Caki2 (cell line): ENCODE results near the gene RAB41. TPM values are rescaled to one million over a fixed set of nuclear protein-coding genes. Genes with fewer than 3 reads are reported as not detected.
A peak's percentile ranks its signal among the peaks of the same experiment; 100 is the strongest.
"Not testable (repeated sequence)": the region's sequence is repeated elsewhere in the genome, so short reads cannot be mapped to it uniquely, and the experiment has no call there.

Experiments
- DNase-seq: peaks from one replicate; pipeline ENCODE4 v3.0.0-alpha.2; 2015; ENCODE audit warnings: low read depth
- in situ Hi-C: cut with HindIII; loops from 2 replicates; pipeline ENCODE4 v1.10.0; 2016; ENCODE audit warnings: low sequenced_read_pairs, low pct_unique_long_range_greater_than_20kb, mixed read lengths
- total RNA-seq: library from RNA; depleted of rRNA; stranded (reverse); fragments of >200 nt; shearing (Covaris generic); gene quantifications from 2 replicates; pipeline ENCODE4 v1.2.3, GENCODE V29; 2014; ENCODE audit warnings: low replicate concordance; rRNA removed

Gene RAB41
- not detected in 2 replicates for total RNA-seq

DNA sequence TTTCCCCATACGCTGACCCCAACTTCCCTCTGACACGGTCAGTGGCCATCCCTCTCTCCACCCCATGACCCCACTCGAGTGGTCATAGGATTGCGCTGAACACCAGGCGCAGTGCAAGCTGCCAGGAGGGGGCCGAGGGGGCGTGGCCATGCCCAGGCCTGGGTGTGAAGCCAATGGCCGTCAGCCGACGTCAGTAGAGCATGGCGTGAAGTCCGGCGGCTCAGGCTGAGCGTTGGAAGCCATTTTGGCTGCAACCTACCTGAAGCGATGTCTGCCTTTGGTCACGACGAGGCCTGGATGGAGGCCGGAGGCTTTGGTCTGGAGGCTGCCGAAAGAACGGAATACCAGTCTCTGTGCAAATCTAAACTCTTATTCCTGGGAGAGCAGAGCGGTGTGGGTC lies at the start of gene RAB41:
RAB41 (plus strand) TSS at position 222 of the 400 bp plus-strand sequence; CDS start at position 268, 46 bp downstream.
- in situ Hi-C loops = no loop called here
- no peak for DNase-seq

- DNase-seq = no peak
- in situ Hi-C loops = no loop called here
Measured at GRCh38 chrX:70234355-70234754, 47.6 kb upstream of the RAB41 start, which contains the start of gene AWAT1. Gene AWAT1, plus strand, starts transcription at chrX:70234655. Its CDS starts 41 bp downstream, at chrX:70234696.

DNA sequence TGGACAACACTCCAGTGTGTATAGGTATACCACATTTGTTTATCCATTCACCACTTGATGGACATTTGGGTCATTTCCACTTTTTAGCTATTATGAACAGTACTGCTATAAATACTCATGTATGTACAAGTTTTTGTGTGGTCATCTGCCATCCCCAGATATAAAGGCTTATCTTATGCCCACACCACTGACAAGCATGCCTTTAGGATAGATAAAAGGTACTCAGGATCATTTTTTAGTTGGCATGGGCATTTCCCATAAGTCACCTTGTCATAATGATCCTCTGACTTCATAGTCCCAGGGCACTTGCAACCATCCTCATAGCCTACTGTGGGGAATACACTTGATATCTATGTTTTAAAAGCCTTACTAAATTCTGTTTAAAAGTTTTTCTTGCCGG lies 41.2 kb upstream of the RAB41 start:
- in situ Hi-C loops = no loop called here
- no peak for DNase-seq

- no peak for DNase-seq
- in situ Hi-C loops = no loop called here
Measured at GRCh38 chrX:70241501-70241900, 40.5 kb upstream of the RAB41 start.

DNA sequence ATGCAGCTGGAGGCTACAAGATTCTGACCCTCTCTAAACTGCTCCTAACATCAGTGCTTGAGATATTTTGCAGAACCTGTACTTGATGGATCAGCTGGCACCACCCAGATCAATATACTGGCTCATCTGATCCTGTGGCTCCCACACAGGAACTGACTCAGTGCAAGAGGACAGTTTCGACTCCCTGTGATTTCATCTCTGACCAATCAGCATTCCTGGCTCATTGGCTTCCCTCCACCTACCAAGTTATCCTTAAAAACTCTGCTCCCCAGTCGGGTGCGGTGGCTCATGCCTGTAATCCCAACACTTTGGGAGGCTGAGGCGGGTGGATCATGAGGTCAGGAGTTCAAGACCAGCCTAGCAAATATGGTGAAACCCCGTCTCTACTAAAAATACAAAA lies 38.4 kb upstream of the RAB41 start:
- in situ Hi-C loops, DNase-seq: not testable (repeated sequence)

GRCh38 chrX:70244881-70245280 lies 37.1 kb upstream of the RAB41 start:
- DNase-seq = no peak
- in situ Hi-C loops = no loop called here

- in situ Hi-C loops = no loop called here
- DNase-seq = no peak
Measured at GRCh38 chrX:70247252-70247651, 34.7 kb upstream of the RAB41 start.

- in situ Hi-C loops = no loop called here
- DNase-seq = no peak
Measured at GRCh38 chrX:70252491-70252890, 29.5 kb upstream of the RAB41 start.

- in situ Hi-C loops = no loop called here
- DNase-seq = no peak
Measured at GRCh38 chrX:70253377-70254062, 28.5 kb upstream of the RAB41 start.

- no peak for DNase-seq
- in situ Hi-C loops = no loop called here
Measured at GRCh38 chrX:70254063-70254400, 27.9 kb upstream of the RAB41 start.

DNA sequence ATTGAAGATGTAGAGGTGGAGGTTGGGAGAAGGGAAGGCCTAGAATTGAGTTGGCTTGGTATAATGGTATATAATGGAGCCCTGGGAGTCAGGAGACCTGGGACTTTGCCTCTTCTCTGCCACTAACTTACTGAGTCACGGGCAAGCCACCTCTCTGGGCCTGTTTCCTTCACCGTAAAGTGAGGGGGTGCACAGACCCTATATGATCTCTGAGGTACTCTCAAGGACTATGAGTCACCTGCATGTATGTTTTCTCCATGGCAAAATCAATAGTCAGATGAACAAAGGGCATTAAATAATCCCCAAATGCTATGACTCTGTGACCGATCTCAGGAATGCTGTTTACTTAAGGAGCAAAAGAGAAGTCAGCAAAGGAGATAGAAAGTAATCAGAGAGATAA lies 27.1 kb upstream of the RAB41 start:
- in situ Hi-C loops = no loop called here
- DNase-seq = no peak

GRCh38 chrX:70255452-70255851 lies 26.5 kb upstream of the RAB41 start:
- in situ Hi-C loops = no loop called here
- DNase-seq = no peak

DNA sequence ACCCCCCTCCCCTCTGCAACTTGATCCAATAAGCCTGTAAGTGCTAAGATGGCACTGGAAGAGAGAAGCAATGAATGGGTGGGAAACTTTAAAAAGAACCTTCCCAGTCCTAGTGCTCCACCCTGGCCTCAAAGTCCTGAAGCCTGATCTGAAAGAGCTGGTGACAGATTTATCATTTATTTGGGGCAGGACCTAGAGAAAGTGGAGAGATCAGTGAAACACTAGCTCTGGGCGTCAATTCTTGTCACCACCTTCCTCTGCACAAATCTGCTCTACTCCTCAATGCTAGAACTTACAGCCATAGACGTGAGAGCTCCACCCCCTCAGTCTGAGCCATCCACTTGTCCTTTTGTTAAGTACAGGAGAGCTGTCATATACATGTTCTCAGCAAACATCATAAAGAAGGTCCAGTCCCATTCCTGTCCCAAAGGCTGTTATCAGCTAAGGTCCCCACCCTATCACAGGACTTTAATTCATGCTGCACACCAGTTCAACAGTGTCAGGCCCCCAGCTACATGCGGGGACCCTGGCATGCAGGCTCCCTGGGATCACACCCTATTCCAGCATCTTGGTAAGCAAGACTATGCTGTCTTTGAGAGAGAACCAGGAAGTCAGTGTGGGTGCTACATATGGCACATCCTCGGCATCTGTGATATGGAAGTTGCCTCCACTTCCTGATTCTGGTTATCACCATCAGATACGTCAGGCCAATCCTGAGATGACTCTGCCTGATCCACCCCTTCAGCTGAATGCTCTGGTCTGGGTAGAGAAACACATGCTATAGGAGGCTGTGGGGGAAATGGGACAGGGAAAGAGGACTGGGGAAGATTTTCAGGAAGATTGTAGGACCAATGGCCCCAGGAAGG lies 24.3 kb upstream of the RAB41 start:
- in situ Hi-C loops = no loop called here
- no peak for DNase-seq

DNA sequence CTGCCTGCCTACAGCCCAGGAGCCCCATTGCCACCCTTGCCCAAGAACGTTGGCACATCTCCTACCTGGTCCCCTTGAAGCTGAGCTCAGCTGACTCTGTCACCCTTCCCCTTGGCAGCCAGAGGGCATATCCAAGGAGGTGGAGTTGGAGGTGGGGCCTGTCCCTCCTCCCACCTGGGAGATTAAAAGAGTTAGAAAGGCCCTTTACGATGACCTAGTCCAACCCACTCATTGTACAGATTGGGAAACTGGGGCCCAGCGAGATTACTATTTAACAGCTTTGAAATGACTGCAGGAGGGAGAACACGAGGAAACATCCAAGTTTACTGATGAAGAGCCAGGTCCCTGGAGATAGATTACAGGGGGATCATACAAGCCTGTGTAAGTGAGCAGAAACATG lies 21.9 kb upstream of the RAB41 start, which contains the start of gene P2RY4:
P2RY4 (minus strand) TSS at position 101 of the 400 bp plus-strand sequence. CDS start 580 bp downstream, outside the sequence.
- in situ Hi-C loops = no loop called here
- DNase-seq = no peak

DNA sequence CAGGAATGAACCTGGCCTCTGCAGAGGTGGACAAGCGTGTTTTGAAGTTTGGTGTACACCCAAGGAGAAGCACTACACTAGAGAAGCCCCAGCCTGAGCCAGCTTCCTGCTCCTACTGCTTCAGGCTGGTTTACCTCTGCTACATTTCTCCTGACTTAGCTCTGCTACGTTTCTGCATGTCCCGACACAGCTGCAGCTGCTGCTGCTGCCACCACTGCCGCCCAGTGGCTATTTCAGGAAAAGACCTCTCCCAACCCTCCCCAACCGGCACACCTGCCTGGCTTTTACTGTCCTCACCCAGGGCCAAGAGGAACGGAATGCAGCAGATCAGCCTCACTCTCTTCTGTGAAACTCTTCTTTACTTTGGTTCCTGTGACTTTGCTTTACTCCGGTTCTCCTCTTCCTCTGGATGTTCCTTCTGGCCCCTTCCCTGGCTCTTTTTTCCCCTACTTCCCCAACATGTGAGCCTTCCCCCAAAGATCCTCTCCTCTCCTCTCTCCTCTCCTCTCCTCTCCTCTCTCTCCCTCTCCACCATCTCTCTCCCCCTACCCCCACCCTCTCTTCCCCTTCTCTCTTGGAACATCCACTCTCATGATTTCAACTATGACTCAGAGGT lies 18.9 kb upstream of the RAB41 start:
- in situ Hi-C loops = no loop called here
- peak; percentile 25 for DNase-seq

- in situ Hi-C loops = no loop called here
- no peak for DNase-seq
Measured at GRCh38 chrX:70264784-70265183, 17.2 kb upstream of the RAB41 start.

- no peak for DNase-seq
- in situ Hi-C loops = no loop called here
Measured at GRCh38 chrX:70268034-70268433, 13.9 kb upstream of the RAB41 start, which contains the start of gene ARR3. Gene ARR3, plus strand, starts transcription at chrX:70268334. Its CDS starts 1,052 bp downstream, at chrX:70269386.

DNA sequence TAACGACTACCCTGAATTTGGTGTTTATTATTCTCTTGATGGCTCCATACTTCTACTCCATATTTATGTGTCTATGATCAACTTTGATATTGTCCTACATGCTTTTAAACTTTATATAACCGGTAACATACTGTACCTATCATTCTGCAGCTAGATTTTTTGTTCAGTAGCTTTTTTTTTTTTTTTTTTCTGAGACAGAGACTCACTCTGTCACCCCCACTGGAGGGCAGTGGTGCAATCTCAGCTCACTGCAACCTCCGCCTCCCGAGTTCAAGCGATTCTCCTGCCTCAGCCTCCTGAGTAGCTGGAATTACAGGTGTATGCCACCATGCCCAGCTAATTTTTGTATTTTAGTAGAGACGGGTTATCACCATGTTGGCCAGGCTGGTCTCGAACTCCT lies 7.9 kb upstream of the RAB41 start:
- DNase-seq, in situ Hi-C loops: not testable (repeated sequence)

DNA sequence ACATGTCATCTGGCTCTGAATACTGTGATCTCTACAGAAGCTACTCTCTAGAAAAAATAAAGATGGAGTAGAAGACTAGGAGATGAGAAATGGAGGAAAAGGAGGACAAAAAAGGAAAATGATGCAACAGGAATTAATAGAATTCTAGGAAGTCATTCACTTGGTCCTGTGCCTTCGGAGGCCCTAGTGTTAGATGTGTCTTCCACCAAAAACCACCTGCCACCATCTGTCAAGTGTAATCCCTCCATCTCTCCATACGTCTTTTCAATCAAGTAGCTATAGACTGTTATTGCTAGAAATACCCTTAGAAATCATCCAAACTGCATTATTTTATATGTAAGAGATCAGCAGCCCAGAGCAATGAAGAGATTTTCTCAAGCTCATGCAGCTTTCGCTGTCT lies 2.9 kb upstream of the RAB41 start:
- DNase-seq = no peak
- in situ Hi-C loops = no loop called here
